Lung (tissue), 12 donors: Measurements from ENCODE around the gene KCNQ5. TPM values are rescaled to one million over a fixed set of nuclear protein-coding genes. Genes with fewer than 3 reads are reported as not detected.

Experiments
- ATAC-seq: fragments of 200-7000 bp; cut with Tn5 transposase; one replicate; pipeline ENCODE4 v1.9.1; 2020; ENCODE audit warnings: moderate number of reproducible peaks; ENCODE audit not compliant: insufficient read depth, low FRiP score
- DNase-seq, 3 donors: peaks; one replicate each; pipeline ENCODE4 v3.0.0-alpha.2; 2013 to 2017
- H3K27ac ChIP-seq, 2 donors: one replicate each; pipeline ENCODE4 v1.5.1; 2013; ENCODE audit warnings: mild to moderate bottlenecking in 2 of 2, moderate library complexity in 2 of 2, control low read depth in 1 of 2, inconsistent platforms in 1 of 2, low read depth in 1 of 2, low read length in 1 of 2
- H3K27me3 ChIP-seq, 3 donors: one replicate each; pipeline ENCODE4 v1.5.1; 2013; ENCODE audit warnings: low read length in 2 of 3; ENCODE audit not compliant: control insufficient read depth in 3 of 3, insufficient read depth in 3 of 3
- H3K36me3 ChIP-seq, 4 donors: one replicate each; pipeline ENCODE4 v1.5.1; 2013; ENCODE audit warnings: low read length in 4 of 4, mild to moderate bottlenecking in 1 of 4, moderate library complexity in 1 of 4; ENCODE audit not compliant: control insufficient read depth in 4 of 4, insufficient read depth in 4 of 4
- H3K4me1 ChIP-seq, 5 donors: one replicate each; pipeline ENCODE4 v1.5.1; 2013; ENCODE audit warnings: low read length in 5 of 5, mild to moderate bottlenecking in 2 of 5, moderate library complexity in 1 of 5; ENCODE audit not compliant: control insufficient read depth in 5 of 5, insufficient read depth in 5 of 5
- H3K4me3 ChIP-seq: one replicate; pipeline ENCODE4 v1.5.1; 2013; ENCODE audit warnings: mild to moderate bottlenecking, control low read depth, moderate library complexity
- H3K9ac ChIP-seq, 2 donors: one replicate each; pipeline ENCODE4 v1.5.1; 2013; ENCODE audit warnings: low read length in 2 of 2, control low read depth in 1 of 2; ENCODE audit not compliant: insufficient read depth in 1 of 2
- H3K9me3 ChIP-seq, 4 donors: one replicate each; pipeline ENCODE4 v1.5.1; 2013; ENCODE audit warnings: low read length in 3 of 4, mild to moderate bottlenecking in 1 of 4, moderate library complexity in 1 of 4; ENCODE audit not compliant: control insufficient read depth in 4 of 4, insufficient read depth in 3 of 4
- WGBS, 2 donors: extraction: QIAGEN DNeasy Blood & Tissue Kit; methylation state at CpG; one replicate each; pipeline ENCODE4 v1.1.7; 2013; 5-methylcytosine and 5-hydroxymethylcytosine counted together
- polyA plus RNA-seq, 2 donors: library from polyadenylated mRNA; stranded (reverse); fragments of 200-250 nt; gene quantifications; one replicate each; pipeline ENCODE4 v1.2.1, GENCODE V29; 2013
- total RNA-seq, 2 donors: library from RNA; depleted of rRNA in 1 of 2; stranded (reverse); fragments of >200 nt in 1 of 2; gene quantifications; one replicate each; pipeline ENCODE4 v1.2.1, GENCODE V29; 2014 to 2021
- TF ChIP-seq, protein P1 (sequence below): IDR thresholded peaks from 2 replicates; pipeline ENCODE4 v1.5.1; 2012; ENCODE audit warnings: mild to moderate bottlenecking; ENCODE audit errors: control extremely low read depth, extremely low read depth
- donor health status: control.
- donor health status: control.
- donor health status: Bipolar disorder and iron deficiency.
- donor health status: healthy.
- donor health status: DM: yes; HTN: yes; CAD: no.

The KCNQ5 gene
- total and polyA plus RNA-seq, 4 donors, result 0.12 to 5.7 (median 0.46) TPM

DNA sequence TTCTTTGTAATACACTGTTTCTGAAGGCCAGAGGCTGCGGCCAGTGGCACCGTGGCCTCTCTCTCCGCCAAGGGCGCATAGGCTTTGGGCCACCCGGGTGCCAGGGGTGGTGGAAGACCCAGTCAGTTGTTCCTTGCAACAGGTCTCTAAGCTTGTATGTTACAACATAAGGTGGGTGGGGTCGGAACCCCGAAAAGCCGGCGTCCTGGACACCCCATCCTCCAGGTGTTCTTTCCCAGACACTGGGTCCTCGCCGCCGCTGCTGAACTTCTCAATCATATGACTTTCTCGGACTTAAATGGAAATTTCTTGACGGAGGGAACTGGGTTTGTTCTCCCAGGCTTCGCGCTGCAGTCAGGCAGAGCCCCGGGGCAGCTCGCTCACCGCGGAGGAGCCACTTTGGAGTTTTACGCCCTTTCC, 983 bp upstream of the KCNQ5 start:
- TF ChIP-seq, protein P1, sequence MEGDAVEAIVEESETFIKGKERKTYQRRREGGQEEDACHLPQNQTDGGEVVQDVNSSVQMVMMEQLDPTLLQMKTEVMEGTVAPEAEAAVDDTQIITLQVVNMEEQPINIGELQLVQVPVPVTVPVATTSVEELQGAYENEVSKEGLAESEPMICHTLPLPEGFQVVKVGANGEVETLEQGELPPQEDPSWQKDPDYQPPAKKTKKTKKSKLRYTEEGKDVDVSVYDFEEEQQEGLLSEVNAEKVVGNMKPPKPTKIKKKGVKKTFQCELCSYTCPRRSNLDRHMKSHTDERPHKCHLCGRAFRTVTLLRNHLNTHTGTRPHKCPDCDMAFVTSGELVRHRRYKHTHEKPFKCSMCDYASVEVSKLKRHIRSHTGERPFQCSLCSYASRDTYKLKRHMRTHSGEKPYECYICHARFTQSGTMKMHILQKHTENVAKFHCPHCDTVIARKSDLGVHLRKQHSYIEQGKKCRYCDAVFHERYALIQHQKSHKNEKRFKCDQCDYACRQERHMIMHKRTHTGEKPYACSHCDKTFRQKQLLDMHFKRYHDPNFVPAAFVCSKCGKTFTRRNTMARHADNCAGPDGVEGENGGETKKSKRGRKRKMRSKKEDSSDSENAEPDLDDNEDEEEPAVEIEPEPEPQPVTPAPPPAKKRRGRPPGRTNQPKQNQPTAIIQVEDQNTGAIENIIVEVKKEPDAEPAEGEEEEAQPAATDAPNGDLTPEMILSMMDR, result no peak
- no peak overlapping the region for H3K4me3 ChIP-seq
- no peaks in the 10 kb centered on the region for H3K9me3 ChIP-seq
- no peaks in the 10 kb centered on the region for H3K36me3 ChIP-seq
- peaks cover 0 to 43% (median 1%) of the 10 kb centered on the region in 5 donors for H3K4me1 ChIP-seq
- WGBS, 2 donors, result 6 to 11% methylated on average over 21 of the region's 21 CpGs
- no peak overlapping the region for H3K27ac ChIP-seq
- ATAC-seq (no peak), DNase-seq (no peak)
- H3K27me3 ChIP-seq, result peaks cover 0 to 49% (median 38%) of the 10 kb centered on the region in 3 donors
- no peak overlapping the region for H3K9ac ChIP-seq

GRCh38 chr6:72622094-72622940, 453 bp downstream of the KCNQ5 start:
- peak; percentile 39 to 59 (median 43) for DNase-seq
- ATAC-seq, result peak; percentile 12

DNA sequence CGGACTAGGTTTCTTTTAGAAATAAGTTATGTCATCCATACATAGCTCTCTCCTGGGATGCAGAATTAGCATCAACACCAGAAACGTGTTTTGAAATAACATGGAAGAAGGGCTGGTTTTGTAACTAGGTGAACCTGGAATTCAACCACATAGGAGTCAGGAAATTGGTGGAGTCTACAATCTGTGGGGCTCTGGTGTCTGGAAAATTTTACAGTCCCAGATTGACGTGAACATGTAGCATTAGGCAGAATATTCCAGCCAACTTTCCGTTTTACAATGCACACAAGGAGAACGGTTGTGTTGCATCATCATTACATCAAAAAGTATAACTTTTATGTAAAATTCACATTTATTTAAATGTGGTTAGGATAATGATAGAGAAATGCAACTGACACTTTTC, 1.9 kb downstream of the KCNQ5 start:
- TF ChIP-seq, protein P1, result no peak
- H3K9ac ChIP-seq, result no peak overlapping the region
- WGBS, 2 donors, result 21 to 43% methylated on average over 5 of the region's 5 CpGs

More at GRCh38 chr6:72622094-72622940, 453 bp downstream of the KCNQ5 start:
- TF ChIP-seq, protein P1, result no peak
- H3K4me3 ChIP-seq, result peak overlapping the region; percentile 5
- WGBS, 2 donors, result 0 to 1% methylated on average over 77 to 89 of the region's 89 CpGs
- no peaks in the 10 kb centered on the region for H3K9me3 ChIP-seq
- peaks cover 0 to 43% (median 1%) of the 10 kb centered on the region in 5 donors for H3K4me1 ChIP-seq
- H3K36me3 ChIP-seq, result no peaks in the 10 kb centered on the region
- peak overlapping the region in 1 of 2 donors; percentile 49 for H3K9ac ChIP-seq
- peaks cover 0 to 49% (median 38%) of the 10 kb centered on the region in 3 donors for H3K27me3 ChIP-seq
- no peak overlapping the region for H3K27ac ChIP-seq

More for the DNA sequence above, 1.9 kb downstream of the KCNQ5 start:
- Histone ChIP-seq H3K36me3 (no peaks in the 10 kb centered on the region), H3K27ac (no peak overlapping the region), H3K9me3 (no peaks in the 10 kb centered on the region), H3K4me3 (no peak overlapping the region), H3K27me3 (peaks cover 0 to 44% (median 36%) of the 10 kb centered on the region in 3 donors), H3K4me1 (peaks cover 0 to 43% (median 1%) of the 10 kb centered on the region in 5 donors)
- ATAC-seq, result no peak
- DNase-seq, result no peak
